ES-I3 (cell line): ENCODE measurements around the gene SLC35F6.

Experiments
- H3K36me3 ChIP-seq: 2 replicates; pipeline ENCODE4 v1.6.1; 2013; ENCODE audit warnings: mild to moderate bottlenecking, low read length, control low read depth, moderate library complexity; ENCODE audit not compliant: insufficient read depth
- H3K4me1 ChIP-seq: 2 replicates; pipeline ENCODE4 v1.6.1; 2013; ENCODE audit warnings: mild to moderate bottlenecking, control low read depth, low read length; ENCODE audit not compliant: insufficient read depth
- H3K9ac ChIP-seq: 2 replicates; pipeline ENCODE4 v1.6.1; 2013; ENCODE audit warnings: low read depth, mild to moderate bottlenecking, low read length, moderate library complexity
- H3K9me3 ChIP-seq: 2 replicates; pipeline ENCODE4 v1.6.1; 2013; ENCODE audit warnings: mild to moderate bottlenecking, low read length, moderate library complexity; ENCODE audit not compliant: control insufficient read depth, insufficient read depth

The SLC35F6 gene

DNA sequence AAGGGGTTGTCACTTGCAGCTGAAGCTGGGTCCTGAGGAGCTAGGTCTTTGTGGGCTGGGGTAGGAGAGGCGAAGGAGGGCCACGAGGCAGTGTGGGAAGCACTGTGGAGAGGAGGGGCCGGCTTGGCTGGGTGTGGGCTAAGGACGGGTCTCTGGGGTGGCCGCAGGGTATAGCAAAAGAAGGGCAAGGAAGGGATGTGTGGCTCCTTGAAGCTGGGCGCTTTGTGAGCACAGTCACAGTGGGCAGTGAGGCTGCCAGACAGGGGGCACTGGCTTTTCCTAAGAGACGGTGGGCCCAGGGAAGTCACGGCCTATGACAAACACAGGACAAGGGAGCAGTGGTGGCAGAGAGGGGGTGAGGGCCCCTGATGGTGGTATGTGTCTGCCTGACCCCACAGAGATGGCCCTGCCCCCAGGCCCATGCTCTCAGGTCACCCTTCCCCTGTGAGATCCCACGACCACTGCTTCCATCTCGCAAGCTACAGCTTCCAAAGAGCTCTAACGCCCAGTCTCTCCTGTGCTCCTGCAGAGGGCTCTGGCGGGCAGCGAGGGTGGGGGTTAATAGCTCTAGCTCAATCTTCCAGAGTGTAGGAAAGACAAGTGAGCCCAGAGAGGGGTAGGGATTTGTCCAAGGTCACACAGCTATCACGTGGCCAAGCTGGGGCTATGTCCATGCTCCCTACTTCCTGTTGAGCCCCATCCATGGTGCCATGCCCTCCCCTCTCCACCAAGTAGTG is 39.1 kb upstream of the SLC35F6 start:
- Histone ChIP-seq H3K36me3 (no peaks in the 10 kb centered on the region), H3K9me3 (no peaks in the 10 kb centered on the region), H3K9ac (no peak overlapping the region), H3K4me1 (peaks cover 16% of the 10 kb centered on the region; the same call in 1 of the 2 replicates)

DNA sequence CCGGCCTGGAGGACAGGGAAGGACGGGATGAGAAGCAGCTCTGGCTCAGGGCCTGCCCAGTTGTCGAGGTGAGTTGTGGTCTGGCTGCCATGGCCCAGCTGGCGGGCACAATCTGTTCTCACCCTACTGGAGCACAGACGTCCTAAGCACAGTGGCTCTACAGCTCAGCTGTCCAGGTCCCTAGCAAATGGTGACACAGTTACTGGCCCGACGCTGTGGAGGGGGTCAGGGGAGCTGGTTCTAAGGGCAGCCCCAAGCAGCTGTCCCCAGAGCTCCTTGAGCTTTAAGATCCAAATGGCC is 38.6 kb upstream of the SLC35F6 start:
- Histone ChIP-seq H3K36me3 (no peaks in the 10 kb centered on the region), H3K9ac (no peak overlapping the region)

DNA sequence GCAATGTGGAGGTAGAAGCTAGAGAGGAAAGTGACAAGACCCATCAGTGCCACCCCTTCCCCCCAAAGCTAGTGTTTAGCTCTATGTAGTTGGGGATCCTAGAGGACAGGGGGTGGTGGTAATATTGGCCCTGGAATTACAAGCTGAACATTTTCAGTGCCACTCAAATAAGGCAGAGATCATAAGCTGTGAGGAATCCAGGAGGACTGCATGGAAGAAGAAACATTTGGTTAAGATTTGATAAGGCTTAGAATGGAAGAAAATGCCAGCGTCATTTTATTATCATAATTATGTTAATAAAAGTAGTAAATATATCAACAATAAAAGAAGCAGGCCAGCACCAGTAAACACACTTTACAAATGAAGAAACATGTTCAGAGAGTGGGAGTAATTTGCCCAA is 37.9 kb upstream of the SLC35F6 start:
- Histone ChIP-seq H3K9ac (no peak overlapping the region), H3K9me3 (no peaks in the 10 kb centered on the region), H3K36me3 (no peaks in the 10 kb centered on the region), H3K4me1 (peaks cover 4% of the 10 kb centered on the region; the same call in 1 of the 2 replicates)

More for the DNA sequence above, 38.6 kb upstream of the SLC35F6 start:
- H3K9me3 ChIP-seq = no peaks in the 10 kb centered on the region
- peaks cover 12% of the 10 kb centered on the region; the same call in 1 of the 2 replicates for H3K4me1 ChIP-seq

DNA sequence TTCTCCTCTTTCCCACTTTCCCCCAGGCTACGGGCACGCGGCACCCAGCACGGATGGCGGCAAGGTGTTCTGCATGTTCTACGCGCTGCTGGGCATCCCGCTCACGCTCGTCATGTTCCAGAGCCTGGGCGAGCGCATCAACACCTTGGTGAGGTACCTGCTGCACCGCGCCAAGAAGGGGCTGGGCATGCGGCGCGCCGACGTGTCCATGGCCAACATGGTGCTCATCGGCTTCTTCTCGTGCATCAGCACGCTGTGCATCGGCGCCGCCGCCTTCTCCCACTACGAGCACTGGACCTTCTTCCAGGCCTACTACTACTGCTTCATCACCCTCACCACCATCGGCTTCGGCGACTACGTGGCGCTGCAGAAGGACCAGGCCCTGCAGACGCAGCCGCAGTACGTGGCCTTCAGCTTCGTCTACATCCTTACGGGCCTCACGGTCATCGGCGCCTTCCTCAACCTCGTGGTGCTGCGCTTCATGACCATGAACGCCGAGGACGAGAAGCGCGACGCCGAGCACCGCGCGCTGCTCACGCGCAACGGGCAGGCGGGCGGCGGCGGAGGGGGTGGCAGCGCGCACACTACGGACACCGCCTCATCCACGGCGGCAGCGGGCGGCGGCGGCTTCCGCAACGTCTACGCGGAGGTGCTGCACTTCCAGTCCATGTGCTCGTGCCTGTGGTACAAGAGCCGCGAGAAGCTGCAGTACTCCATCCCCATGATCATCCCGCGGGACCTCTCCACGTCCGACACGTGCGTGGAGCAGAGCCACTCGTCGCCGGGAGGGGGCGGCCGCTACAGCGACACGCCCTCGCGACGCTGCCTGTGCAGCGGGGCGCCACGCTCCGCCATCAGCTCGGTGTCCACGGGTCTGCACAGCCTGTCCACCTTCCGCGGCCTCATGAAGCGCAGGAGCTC is 36.2 kb upstream of the SLC35F6 start:
- Histone ChIP-seq H3K9me3 (no peaks in the 10 kb centered on the region), H3K36me3 (no peaks in the 10 kb centered on the region), H3K9ac (no peak overlapping the region), H3K4me1 (no peaks in the 10 kb centered on the region)

DNA sequence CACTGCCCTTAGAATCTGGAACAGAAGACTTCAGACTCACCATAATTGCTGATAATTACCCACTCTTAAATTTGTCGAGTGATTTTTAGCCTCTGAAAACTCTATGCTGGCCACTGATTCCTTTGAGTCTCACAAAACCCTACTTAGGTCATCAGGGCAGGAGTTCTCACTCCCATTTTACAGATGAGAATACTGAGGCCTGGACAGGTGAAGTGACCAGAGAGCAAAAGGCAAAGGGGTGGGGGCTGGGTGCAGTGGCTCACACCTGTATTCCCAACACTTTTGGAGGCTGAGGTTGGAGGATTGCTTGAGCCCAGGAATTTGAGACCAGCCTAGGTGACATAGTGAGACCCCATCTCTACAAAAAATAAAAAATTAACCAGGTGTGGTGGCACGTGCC is 34.8 kb upstream of the SLC35F6 start:
- Histone ChIP-seq H3K9ac (no peak overlapping the region), H3K4me1 (no peaks in the 10 kb centered on the region), H3K36me3 (no peaks in the 10 kb centered on the region; the same call in 1 of the 2 replicates), H3K9me3 (no peaks in the 10 kb centered on the region)

DNA sequence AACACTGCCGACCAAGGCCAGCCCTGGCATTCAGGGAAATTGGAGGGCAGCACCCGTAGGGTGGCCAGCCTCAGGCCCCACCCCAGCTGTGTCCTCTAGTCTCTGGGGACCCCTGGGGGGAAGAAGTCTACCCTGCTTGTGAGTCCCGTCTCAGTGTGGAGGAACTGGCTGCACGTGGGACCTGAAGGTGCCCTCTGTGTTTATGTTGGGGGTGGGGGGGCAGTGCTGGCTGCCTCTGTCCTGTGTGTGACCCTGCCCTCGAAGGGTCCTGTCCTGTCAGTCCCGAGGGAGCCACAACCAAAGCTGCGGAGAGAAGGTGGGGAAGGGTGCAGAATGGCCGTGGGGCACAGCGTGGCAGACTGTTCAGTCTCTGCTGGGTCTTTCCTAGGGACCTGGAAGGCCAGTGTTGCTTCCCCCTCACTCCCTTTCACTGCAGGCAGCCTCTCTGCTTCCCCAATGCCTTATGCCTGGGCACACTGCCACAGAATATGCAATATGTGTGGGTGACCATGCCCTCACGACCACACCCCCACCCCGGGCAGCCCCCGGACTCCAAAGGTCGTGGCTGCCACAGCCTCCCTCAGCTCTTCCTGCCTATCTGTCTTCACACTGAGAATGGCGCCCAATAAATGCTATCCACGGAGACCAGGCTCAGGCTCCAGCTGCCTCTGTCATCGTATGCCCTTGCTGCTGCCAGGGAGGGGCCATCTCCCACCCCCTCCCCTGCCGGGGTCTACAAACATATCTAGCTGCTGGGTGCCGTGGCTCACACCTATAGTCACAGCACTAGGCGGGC is 33.3 kb upstream of the SLC35F6 start:
- Histone ChIP-seq H3K4me1 (no peaks in the 10 kb centered on the region), H3K36me3 (no peaks in the 10 kb centered on the region; the same call in 1 of the 2 replicates), H3K9ac (no peak overlapping the region), H3K9me3 (no peaks in the 10 kb centered on the region)

DNA sequence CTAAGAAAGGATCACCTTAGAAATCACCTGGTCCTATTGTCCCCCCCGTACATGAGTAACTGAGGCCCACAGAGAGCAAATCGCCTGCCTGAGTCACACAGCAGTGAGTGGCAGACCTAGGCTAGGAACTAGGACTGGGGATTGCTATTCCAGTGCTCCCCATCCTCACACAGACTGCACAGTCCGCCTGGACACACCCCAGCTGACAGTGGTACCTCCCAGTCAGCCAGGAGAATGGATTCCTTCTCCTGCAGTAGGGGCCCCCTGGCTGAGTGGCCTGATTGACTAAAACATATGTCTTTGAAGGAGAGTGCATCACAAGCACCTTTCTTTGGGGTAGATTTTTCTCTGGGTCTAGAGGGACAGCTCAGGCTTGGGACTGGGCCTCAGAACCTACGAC is 32.4 kb upstream of the SLC35F6 start:
- Histone ChIP-seq H3K9ac (no peak overlapping the region), H3K9me3 (no peaks in the 10 kb centered on the region), H3K36me3 (no peaks in the 10 kb centered on the region; the same call in 1 of the 2 replicates), H3K4me1 (no peaks in the 10 kb centered on the region)

DNA sequence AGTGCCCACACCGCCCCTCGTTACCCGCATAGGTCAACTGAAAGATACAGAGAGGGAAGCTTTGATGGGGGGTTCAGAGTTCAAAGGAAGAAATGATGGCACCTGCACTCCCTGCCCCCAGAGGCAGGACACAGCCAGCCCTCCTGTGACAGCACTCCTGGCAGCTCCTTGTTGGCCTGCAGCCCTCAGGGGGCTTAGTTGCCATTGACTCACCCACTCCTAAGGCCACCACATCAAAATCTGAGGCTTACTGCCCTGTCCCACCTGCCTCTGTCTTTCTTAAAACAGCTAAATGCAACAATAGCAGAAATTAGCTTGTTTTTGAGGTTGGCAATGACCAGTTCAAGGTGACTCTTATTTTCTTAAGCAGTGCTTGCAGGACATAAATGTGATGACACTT is 31.6 kb upstream of the SLC35F6 start:
- H3K9ac ChIP-seq = no peak overlapping the region

DNA sequence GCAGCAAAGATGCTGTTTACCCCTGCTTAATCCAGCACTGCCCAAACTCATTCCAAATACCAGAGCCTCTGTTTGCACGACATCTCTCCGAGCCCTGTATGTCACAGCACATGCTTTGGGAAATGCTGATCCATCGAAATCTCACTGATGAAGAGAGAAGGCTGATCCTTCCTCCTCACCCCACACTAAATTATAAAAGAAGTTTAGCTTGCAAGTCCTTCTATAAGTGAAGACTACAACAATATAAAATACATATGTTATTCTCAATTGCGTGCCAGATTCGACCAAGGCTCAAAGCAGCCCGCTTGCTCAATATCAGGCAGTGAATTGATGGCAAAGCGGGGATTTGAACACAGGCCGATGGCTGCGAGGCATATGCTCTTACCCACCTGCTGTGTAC is 30.7 kb upstream of the SLC35F6 start:
- H3K9me3 ChIP-seq = no peaks in the 10 kb centered on the region
- no peaks in the 10 kb centered on the region; the same call in 1 of the 2 replicates for H3K36me3 ChIP-seq
- no peaks in the 10 kb centered on the region for H3K4me1 ChIP-seq
- H3K9ac ChIP-seq = no peak overlapping the region

More for the DNA sequence above, 31.6 kb upstream of the SLC35F6 start:
- H3K36me3 ChIP-seq = no peaks in the 10 kb centered on the region; the same call in 1 of the 2 replicates
- no peaks in the 10 kb centered on the region for H3K9me3 ChIP-seq
- no peaks in the 10 kb centered on the region for H3K4me1 ChIP-seq

DNA sequence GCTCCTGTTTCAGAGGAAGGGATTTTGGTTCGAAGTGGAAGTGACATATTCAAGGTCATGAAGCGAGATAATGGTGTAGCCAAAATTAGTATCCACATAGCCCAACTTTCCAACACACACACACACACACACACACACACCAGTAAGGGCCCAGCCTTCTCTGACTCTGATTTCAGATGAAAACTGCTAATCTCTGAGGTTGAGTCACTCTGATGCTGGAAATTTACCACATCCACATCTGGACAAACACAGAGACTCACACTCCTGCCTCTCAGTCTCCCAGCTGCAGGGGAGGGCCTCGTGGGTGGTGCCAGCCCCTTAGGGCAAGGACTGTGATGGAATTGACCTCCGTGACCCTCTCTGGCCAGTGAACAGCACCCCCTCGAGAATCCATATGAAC is 29.0 kb upstream of the SLC35F6 start:
- Histone ChIP-seq H3K4me1 (no peaks in the 10 kb centered on the region), H3K9ac (no peak overlapping the region), H3K9me3 (no peaks in the 10 kb centered on the region), H3K36me3 (no peaks in the 10 kb centered on the region; the same call in 1 of the 2 replicates)

DNA sequence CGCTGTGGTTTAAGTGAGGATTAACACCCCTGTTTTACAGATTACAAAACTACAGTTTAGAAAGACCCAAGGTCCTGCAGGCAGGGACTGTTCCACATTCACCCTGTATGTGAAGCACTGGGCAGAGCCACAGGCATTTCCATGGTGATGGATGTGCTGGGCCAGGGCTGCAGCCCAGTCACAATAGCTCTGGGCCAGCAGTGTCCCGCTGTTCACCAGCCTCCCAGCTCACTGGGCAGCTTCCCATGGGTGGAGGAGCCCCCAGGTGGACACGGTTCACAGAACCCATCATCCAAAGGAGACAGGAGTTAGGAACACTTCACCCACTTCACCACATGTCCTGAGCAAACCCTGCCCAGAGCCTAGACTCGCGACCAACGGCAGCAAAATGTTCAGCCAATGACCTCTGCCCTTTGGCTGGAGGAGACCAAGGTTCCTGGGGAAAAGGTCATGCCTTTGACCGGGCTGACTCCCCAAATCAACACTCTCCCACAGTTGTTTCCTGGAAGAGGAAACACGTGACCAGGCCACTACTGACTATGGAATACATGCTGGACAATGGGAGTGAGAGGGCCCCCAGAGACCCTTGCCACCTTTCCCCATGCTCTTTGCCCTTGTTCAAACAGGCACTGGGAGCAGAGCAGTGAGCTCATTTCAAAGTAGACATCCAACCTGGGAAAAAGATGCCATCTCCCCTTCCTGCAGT is 28.0 kb upstream of the SLC35F6 start:
- H3K9me3 ChIP-seq = no peaks in the 10 kb centered on the region
- no peaks in the 10 kb centered on the region for H3K4me1 ChIP-seq
- no peaks in the 10 kb centered on the region; the same call in 1 of the 2 replicates for H3K36me3 ChIP-seq
- H3K9ac ChIP-seq = no peak overlapping the region

DNA sequence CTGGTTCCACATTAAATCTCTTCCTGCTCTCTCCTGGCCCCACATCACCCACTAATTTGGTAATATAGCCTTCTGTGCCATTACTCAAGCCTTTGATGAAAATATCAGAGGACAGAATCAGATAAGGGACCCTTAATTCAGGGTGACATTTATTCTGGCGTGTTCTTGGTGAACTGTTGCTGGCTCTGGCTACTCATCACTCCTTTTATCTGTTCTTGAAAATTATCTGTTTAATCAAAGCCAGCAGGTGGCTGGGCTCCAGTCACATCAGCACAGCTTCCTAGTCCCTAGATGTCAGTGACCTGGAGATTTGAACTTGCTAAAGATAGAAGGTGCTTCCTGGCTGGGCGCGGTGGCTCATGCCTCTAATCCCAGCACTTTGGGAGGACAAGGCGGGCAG is 26.9 kb upstream of the SLC35F6 start:
- Histone ChIP-seq H3K4me1 (no peaks in the 10 kb centered on the region), H3K9ac (no peak overlapping the region), H3K9me3 (no peaks in the 10 kb centered on the region), H3K36me3 (no peaks in the 10 kb centered on the region; the same call in 1 of the 2 replicates)

DNA sequence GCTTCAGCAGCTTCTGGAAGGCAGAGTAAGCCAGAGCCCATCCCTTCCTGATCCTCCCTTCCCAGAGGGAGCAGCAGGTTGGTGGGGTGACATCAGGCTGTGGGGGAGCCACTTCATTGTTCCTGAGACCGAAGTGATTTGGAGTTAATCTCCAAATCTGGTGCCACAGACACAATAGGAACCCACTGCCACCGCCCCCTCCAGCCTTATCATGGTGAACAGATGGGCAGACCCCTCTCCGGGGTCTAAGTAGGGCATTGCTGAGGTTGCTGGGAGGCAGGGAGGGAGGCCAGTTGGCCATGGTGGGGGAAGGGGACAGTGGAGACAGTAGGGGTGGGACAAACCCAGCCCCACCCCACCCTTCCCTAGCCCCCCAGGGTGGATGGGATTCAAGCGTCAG is 25.6 kb upstream of the SLC35F6 start:
- no peaks in the 10 kb centered on the region for H3K36me3 ChIP-seq
- H3K4me1 ChIP-seq = no peaks in the 10 kb centered on the region
- no peaks in the 10 kb centered on the region for H3K9me3 ChIP-seq
- H3K9ac ChIP-seq = no peak overlapping the region

DNA sequence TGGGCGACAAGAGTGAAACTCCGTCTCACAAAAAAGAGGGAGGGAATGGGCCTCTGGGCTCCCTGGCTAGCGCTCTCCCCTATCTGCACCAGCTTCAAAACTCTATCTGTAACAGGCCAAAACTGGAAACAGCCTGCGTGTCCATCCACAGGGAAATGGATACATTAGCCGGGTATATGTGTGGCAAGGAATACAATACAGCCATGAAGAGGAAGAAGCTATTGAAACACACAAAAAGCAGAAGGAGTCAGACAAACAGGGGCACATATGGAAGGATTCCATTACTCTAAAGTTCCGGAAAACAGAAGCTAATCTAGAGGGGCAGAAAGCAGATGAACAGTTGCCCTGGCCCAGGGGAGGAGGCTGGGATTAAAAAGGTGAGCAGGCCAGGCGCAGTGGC is 24.6 kb upstream of the SLC35F6 start:
- H3K9ac ChIP-seq = no peak overlapping the region
- no peaks in the 10 kb centered on the region for H3K4me1 ChIP-seq
- H3K9me3 ChIP-seq = no peaks in the 10 kb centered on the region
- H3K36me3 ChIP-seq = no peaks in the 10 kb centered on the region
